GM19239 (cell line): ENCODE results near the gene ORAI1.
"Not testable (repeated sequence)": the region's sequence is repeated elsewhere in the genome, so short reads cannot be mapped to it uniquely, and the experiment has no call there.

Experiments used
- DNase-seq: peaks from one replicate; pipeline ENCODE4 v3.0.0; 2011; ENCODE audit warnings: low spot score; ENCODE audit not compliant: insufficient read length
- FAIRE-seq: peaks from 2 replicates; lab custom pipeline; 2011; peaks lifted over from hg19 to GRCh38; lab: Jason Lieb, UNC

Gene ORAI1

DNA sequence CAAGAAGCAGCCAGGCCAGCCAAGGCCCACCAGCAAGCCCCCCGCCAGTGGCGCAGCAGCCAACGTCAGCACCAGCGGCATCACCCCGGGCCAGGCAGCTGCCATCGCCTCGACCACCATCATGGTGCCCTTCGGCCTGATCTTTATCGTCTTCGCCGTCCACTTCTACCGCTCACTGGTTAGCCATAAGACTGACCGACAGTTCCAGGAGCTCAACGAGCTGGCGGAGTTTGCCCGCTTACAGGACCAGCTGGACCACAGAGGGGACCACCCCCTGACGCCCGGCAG is 15.0 kb downstream of the ORAI1 start:
- DNase-seq (no peak), FAIRE-seq (no peak)

DNA sequence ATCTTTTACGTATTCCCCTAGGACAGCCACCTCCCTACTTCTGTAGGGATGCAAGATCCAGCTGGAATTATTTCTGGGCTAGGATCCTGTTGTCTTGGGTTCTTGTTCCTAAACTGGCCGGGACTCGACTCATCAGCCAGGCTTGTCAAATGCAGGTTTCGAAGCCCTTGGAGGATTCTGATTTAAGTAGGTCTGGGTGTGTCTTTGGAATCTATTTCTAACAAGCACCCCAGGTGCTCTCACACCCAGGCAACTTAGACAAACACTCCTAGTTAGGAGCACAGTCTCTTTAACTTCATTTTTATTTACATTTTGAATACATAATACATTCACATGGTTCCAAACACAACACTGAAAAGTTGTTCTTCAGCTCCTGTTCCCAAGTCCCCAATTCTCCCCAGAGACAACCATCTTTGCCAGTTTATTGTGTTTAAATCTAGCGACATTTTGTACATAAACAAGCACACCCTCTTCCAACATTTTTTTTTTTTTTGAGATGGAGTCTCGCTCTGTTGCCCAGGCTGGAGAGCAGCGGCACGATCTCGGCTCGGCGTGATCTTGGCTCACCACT is 22.2 kb downstream of the ORAI1 start:
- FAIRE-seq (no peak), DNase-seq (no peak)

DNA sequence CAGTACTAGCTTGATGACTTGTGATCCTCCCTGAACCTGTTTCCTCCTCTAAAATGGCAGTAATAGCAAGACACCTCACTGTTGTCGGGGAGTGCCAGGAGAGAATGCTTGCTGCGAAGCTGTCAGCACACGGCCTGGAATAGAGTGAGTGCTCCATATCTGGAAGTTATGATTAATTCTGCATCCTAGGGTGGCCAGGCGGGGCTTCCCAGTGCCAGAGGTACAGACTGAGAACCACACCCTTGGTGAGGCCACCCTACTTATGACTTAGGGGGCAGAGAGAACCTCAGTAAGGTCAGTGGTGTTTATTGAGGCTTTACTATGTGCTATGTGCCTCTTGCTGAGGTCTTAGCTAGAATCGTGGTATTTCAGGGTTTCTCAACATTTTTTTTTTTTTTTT is 23.0 kb downstream of the ORAI1 start:
- DNase-seq (no peak), FAIRE-seq (no peak)

DNA sequence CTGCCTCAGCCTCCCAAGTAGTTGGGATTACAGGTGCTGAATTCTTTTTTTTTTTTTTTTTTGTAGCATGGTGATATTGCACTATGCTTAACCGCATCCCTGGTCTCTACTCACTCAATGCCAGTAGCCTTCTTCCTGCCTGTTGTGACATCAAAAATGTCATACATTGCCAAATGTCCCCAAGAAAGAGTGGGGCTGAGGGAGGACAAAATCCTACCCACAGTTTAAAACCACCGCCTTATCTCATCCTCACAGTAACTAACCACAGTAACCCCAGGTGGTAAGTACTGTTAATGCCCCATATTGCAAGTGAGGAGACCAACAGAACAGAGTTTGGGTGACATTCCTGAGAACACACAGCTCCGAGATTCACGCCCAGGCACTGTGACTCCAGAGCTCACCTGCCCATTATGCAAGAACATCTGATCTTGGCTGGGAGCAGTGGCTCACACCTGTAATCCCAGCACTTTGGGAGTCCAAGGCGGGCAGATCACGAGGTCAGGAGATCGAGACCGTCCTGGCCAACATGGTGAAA is 23.6 kb downstream of the ORAI1 start:
- DNase-seq (no peak), FAIRE-seq (no peak)

DNA sequence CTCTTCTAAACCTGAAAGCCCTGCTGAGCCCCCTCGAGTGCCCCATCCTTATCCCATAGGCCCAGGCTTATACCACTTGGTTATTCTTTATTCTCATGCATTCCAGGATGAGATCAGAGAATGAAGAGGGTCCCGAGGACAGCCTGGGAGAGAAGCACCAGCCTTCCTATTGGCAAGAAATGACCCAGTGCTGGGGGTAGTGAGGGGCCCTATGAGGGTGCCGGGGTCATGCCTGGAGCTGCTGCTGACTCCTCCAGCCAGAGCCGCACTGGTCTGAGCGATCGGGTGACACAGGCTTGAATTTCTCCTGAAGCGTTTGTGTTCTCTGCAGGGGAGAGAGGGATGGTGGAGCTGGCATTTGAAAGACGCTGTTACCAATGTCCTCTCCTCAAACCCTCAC is 25.0 kb downstream of the ORAI1 start:
- FAIRE-seq (no peak), DNase-seq (no peak)

DNA sequence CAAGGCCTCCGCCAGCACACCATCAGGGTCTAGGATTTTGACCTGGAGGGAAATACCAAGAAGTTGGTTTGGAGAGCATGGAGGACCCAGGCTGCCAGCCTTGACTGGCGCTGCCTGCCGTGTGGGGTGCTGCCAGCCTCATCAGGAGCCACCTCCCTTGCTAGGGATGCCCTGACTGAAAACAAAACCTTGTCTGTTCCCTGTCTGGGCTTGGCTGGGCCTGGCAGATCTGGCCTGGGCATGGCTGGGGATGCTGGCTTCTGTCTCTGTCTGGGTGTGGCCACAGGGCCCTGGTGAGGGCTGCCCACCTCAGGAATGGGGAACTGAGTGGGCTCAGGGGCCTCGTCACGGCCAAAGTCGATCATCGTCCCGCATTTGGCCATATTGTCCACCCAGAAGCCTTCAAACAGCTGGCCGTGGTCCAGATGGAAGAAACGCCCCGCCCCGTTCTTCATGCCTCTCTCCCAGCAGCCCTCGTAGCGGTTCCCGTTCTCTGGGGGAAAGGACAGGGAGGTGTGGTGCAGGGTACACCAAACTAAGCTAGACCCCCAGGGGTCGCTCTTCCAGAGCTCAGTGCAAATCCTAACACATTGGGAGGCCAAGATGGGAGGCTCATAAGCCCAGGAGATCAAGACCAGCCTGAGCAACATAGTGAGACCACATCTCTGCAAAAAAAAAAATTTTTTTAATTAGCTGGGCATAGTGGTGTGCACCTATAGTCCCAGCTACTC is 26.6 kb downstream of the ORAI1 start:
- DNase-seq (no peak), FAIRE-seq (no peak)

DNA sequence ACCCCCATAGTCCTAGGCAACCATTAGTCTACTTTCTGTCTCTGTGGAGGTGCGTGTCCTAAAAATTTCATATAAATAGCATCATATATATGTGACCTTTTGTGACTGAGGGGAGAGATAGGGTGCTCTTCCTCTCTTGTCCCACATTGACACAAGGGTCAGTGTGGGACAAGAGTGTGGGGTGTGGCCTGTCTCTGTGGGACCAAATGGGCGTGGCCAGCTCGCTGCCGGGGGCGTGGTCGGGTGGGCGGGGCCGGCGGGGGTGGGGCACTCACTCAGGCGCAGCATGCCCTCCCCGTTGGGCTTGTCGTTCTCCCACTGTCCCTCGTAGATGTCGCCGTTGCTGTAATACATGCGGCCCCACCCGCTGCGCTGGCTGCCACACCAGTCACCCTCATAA is 27.7 kb downstream of the ORAI1 start:
- FAIRE-seq = no peak

DNA sequence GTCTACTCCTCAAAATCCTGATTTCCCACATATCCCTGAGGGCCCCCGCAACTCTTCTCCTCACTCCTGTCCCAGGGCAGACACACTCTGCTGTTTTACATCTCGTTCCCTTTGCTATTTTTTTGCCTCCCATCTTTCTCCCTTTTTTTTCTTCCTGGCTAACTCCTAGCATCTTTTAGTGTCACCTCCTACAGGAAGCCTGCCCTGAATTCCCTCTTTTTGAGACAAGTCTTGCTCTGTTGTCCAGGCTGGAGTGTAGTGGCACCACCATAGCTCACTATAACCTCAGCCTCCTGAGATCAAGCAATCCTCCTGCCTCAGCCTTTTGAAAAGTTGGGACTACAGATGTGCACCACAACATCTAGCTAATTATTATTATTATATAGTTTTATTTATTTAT is 29.8 kb downstream of the ORAI1 start:
- FAIRE-seq = no peak

More for the DNA sequence above, 27.7 kb downstream of the ORAI1 start:
- DNase-seq = no peak

DNA sequence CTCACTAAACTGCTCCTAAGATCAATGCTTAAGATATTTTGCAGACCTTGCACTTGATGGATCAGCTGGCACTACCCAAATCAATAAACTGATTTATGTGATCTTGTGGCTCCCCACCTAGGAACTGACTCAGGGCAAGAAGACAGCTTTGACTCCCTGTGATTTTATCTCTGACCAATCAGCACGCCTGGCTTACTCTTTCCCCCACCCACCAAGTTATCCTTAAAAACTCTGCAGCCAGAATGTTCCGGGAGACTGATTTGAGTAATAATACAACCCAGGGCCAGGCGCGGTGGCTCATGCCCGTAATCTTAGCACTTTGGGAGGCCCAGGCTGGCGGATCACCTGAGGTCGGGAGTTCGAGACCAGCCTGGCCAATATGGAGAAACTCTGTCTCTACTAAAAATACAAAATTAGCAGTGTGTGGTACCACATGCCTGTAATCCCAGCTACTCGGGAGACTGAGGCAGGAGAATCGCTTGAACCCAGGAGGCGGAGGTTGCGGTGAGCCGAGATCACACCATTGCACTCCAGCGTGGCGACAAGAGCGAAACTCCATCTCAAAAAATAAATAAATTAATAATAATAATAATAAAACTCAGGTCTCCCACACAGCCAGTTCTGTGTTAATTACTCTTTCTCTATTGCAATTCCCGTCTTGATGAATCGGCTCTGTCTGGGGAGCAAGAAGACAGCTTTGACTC is 31.1 kb downstream of the ORAI1 start:
- FAIRE-seq (no peak), DNase-seq (no peak)

More for the DNA sequence above, 29.8 kb downstream of the ORAI1 start:
- no peak for DNase-seq

DNA sequence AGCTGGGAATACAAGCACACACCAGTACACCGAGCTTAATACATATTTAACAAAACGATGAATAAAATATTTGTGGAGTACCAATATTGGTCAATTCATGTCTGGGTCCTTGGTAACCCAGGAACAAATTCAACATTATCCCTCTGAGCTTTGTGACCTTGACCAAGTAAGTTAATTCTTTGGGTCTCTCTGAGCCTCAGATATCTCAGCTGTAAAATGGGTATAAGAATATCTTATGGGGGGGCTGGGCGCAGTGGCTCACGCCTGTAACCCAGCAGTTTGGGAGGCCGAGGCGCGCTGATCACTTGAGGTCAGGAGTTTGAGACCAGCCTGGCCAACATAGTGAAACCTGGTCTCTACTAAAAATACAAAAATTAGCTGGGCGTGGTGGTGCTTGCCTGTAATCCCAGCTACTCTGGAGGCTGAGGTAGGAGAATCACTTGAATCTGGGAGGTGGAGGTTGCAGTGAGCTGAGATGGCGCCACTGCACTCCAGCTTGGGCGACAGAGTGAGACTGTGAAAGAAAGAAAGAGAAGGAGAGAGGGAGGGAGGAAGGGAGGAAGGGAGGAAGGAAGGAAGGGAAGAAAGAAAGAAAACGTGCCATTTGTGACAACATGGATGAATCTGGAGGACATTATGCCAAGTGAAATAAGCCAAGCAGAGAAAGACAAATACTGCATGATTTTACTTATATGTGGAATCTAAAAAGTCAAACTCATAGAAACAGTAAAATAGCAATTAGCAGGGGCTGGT is 35.2 kb downstream of the ORAI1 start:
- not testable (repeated sequence) for FAIRE-seq

DNA sequence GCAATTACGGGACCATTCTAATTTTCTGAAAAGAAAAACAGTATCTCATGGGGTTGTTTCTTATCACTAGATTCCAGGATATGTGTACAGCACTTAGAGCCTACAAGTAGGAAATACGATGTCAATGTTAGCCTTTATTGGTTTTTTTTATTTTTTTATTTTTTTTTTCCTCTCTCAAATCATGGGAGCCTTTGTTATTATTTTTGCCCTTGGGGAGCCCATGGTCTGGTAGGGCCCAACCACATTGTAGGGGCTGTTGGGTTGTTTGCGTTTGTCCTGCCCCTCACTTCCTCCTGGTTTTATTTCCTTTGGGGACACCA is 37.2 kb downstream of the ORAI1 start:
- FAIRE-seq (no peak), DNase-seq (no peak)

More for the DNA sequence above, 35.2 kb downstream of the ORAI1 start:
- not testable (repeated sequence) for DNase-seq

DNA sequence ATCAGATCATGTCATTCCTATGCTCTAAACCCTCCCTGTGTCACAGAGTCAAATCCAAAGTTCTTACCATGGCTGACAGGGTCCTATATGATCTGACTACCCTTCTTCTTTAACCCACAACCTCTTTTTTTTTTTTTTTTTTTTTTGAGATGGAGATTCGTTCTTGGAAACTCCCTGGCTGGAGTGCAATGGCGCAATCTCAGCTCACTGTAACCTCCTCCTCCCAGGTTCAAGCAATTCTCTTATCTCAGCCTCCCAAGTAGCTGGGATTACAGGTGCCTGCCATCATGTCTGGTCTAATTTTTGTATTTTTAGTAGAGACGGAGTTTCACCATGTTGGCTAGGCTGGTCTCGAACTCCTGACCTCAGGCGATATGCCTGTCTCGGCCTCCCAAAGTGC is 40.5 kb downstream of the ORAI1 start:
- not testable (repeated sequence) for FAIRE-seq, DNase-seq

DNA sequence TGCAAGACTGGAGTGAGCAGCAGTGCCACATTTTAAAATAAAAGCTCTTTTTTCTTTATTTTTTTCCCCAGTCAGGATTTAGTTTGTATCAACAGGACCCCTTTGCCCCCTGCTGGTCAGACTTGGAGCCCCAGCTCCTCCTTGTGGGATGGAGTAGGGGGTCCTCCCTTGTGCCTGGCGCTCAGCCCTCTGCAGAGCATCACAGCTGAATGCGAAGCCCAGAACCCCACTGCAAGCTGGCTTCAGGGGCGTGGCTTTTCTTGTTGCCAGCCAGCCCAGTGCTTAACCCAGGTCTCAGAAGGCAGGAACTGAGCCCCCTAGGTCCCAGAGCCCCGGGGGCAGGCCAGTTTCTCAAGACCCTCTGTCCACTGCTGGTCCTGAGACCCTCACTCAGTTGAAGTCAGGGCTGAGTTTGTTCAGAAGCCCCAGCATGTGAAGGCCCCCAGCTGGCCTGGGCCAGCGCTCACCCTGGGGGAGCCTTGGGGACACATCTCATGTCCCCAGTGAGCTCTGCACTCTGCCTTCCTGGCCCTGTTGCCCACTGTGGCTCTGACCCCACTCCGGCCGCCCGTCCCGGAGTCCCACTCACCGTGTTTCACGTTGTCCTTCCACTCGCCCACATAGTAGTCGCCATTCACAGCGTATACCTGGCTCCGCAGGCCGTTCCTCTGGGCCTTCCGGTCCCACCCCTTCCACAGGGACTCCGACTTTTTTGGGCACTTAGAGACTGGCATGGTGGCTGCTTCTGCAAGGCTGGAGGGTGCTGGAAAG is 42.6 kb downstream of the ORAI1 start:
- FAIRE-seq (no peak), DNase-seq (no peak)

DNA sequence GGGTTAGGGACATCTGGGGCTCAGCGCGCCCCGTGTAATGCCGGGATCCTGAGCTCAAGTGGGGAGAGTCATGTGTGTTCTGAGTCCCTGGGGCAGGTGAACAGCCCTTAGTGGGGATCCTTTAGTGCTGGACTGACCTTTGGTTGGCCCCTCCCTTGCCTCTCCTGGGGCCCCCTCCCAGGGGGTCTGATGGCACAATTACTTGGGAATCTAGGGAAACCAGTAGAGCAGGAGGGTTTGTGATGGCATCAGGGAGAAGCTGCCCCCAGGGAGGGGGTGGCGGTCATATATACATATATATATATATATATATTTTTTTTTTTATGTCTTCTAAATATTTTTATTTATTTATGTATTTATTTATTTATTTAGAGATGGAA is 43.2 kb downstream of the ORAI1 start, which contains the start of gene MORN3:
MORN3 (minus strand) TSS at position 134 of the 380 bp plus-strand sequence. CDS start 171 bp downstream, outside the sequence.
- FAIRE-seq (no peak), DNase-seq (no peak)

DNA sequence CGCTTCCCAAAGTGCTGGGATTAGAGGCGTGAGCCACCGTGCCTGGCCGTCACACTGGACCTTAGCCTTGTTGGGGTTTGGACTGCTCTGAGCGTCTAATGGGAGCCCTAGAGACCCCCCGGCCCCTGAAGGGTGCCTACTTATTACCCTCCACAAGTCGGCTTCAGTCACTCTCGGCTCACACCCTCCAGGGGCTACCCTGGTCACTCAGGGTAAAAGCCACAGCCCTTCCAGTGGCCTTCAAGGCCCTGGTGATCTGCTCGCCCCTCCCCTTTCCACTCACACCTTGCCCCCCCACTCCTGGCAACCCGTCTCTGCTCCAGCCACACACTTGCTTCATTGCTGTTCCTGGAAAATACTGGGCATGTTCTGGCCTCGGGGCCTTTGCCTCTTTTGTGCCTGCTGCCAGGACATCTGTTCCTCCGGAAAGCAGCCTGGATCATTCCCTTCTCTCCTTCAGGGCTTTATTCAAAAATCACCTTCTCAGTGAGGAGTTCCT is 46.7 kb downstream of the ORAI1 start:
- FAIRE-seq = no peak
- no peak for DNase-seq

DNA sequence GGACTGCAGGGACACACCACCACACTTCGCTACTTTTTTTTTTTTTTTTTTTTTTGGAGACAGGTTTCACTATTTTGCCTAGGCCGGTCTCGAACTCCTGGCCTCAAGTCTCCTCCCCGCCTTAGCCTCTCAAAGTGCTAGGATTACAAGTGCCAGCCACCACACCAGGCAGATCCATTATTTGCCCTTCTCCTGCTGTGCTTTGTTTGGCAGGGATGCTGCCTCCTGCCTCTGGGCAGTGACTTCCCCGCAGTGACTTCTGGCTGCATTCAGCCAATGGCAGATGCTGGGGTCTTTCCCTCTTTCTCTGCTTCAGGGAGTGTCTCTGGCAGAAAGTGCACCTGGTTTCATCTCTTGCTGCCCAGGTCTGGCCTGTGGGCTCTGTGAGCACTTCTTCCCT is 49.9 kb downstream of the ORAI1 start:
- FAIRE-seq = no peak
- no peak for DNase-seq

DNA sequence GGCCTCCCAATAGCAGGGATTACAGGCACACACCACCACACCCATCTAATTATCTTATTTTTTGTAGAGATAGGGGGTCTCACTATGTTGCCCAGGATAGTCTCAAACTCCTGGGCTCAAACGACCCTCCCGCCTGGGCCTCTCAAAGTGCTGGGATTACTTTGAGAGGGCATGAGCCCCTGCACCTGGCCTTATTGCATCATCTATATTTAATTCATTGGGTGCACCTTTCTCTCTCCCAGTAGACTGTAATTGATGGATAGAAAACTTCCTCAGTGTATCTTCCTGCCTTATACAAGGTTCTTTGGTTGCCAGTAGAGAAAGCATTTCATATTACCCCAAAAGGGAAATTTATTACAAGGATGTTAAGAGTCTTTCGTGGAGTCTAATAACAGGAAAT is 52.0 kb downstream of the ORAI1 start:
- DNase-seq = no peak

DNA sequence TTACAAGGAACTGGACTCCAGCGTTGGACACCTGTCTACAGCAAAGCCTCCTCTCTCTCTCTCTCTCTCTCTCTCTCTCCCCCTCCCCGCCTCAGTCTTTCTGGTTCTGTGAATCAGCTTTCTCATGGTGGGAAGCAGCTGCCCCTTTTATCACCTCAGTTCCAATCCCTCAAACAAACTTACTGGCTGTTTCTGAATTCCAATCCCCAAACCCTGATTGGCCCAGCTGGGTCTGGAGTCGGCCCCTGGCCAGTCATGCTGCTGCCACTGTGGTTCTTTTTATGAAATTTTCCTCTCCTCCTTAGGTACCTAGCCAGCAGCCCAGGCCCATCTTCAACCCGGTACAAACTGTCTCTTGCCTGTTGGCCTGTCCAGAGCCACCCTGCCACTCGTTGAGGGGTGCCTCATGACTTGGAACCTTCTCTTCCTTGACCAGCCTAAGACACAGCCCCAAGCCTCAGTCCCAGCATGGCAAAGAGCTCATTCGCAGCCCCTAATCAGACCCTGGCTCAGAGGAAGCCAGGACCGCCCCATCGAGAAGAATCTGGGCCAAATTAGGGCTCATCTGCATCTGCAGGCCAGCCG is 52.5 kb downstream of the ORAI1 start:
- DNase-seq = no peak
- FAIRE-seq = no peak

More for the DNA sequence above, 52.0 kb downstream of the ORAI1 start:
- FAIRE-seq = no peak

DNA sequence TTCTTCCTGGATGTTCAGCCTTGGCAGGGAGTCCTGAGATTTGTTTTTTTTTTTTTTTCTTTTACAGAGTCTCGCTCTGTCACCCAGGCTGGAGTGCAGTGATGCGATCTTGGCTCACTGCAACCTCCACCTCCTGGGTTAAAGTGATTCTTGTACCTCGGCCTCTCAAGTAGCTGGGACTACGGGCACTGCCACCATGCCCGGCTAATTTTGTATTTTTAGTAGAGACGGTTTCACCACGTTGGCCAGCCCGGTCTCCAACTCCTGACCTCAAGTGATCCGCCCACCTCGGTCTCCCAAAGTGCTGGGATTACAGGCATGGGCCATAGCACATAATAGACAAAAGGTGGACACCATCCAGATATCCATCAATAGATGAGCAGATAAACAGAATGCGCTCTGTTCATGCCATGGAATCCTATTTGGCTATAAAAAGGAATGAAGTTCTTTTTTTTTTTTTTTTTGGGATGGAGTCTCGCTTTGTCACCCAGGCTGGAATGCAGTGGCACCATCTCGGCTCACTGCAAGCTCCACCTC is 53.4 kb downstream of the ORAI1 start:
- not testable (repeated sequence) for DNase-seq, FAIRE-seq
